Lower lobe of right lung (tissue), 2 donors: ENCODE measurements around the gene MMS19. TPM values are rescaled to one million over a fixed set of nuclear protein-coding genes. Genes with fewer than 3 reads are reported as not detected.

ENCODE experiments used
- ATAC-seq, 2 donors: fragments of 200-7000 bp; cut with Tn5 transposase; one replicate each; pipeline ENCODE4 v1.9.1; 2020 to 2022; ENCODE audit warnings: mild to moderate bottlenecking in 2 of 2, moderate library complexity in 2 of 2
- DNase-seq: peaks from one replicate; pipeline ENCODE4 v3.0.0-alpha.2; 2020
- H3K27ac ChIP-seq: fragments of 200-600 bp; one replicate; pipeline ENCODE4 v1.8.0; 2022
- H3K27me3 ChIP-seq: fragments of 200-600 bp; one replicate; pipeline ENCODE4 v1.8.0; 2022; ENCODE audit warnings: low read depth
- H3K36me3 ChIP-seq: fragments of 200-600 bp; one replicate; pipeline ENCODE4 v1.8.0; 2022; ENCODE audit warnings: mild to moderate bottlenecking
- H3K4me1 ChIP-seq: fragments of 200-600 bp; one replicate; pipeline ENCODE4 v1.8.0; 2022
- H3K4me3 ChIP-seq: fragments of 200-600 bp; one replicate; pipeline ENCODE4 v1.8.0; 2022; ENCODE audit warnings: mild to moderate bottlenecking
- H3K9me3 ChIP-seq: fragments of 200-600 bp; one replicate; pipeline ENCODE4 v1.8.0; 2022
- CTCF ChIP-seq: fragments of 200-600 bp; IDR thresholded peaks from one replicate; pipeline ENCODE4 v1.8.0; 2022; ENCODE audit warnings: antibody characterized with exemption, mild to moderate bottlenecking
- intact Hi-C: fragments of 100-400 bp; cut with DNase I; formaldehyde crosslinking; loops from one replicate; pipeline ENCODE4 v1.11.0; 2022
- total RNA-seq: library from RNA; stranded (reverse); fragmentation: NEBNext Ultra II Directional; extraction: Animal tissue kit (Norgen Biotek cat#: 25700); gene quantifications from one replicate; pipeline ENCODE4 v1.2.1, GENCODE V29; 2021
- donor health status: DM: no; HTN: yes; CAD: no; lungs with severe emphysema.

Gene MMS19
- total RNA-seq, 1 donor from 2014 or later, result 65.5 TPM

- Histone ChIP-seq H3K4me1 (peaks cover 1% of the 10 kb centered on the region), H3K36me3 (no peaks in the 10 kb centered on the region), H3K27me3 (no peaks in the 10 kb centered on the region), H3K9me3 (no peaks in the 10 kb centered on the region), H3K27ac (no peak overlapping the region), H3K4me3 (no peak overlapping the region)
- no peak for TF ChIP-seq CTCF
- intact Hi-C loops, result no loop called here
- ATAC-seq (no peak), DNase-seq (no peak)
Measured at GRCh38 chr10:97412891-97413304, 85.3 kb downstream of the MMS19 start.

- peaks cover 13% of the 10 kb centered on the region for H3K4me1 ChIP-seq
- intact Hi-C loops, result no loop called here
- no peak for TF ChIP-seq CTCF
- no peaks in the 10 kb centered on the region for H3K9me3 ChIP-seq
- no peak overlapping the region for H3K4me3 ChIP-seq
- DNase-seq (no peak), ATAC-seq (no peak)
- no peaks in the 10 kb centered on the region for H3K36me3 ChIP-seq
- H3K27me3 ChIP-seq, result no peaks in the 10 kb centered on the region
- no peak overlapping the region for H3K27ac ChIP-seq
Measured at GRCh38 chr10:97411406-97411805, 86.8 kb downstream of the MMS19 start.

GRCh38 chr10:97408496-97408992 is 89.7 kb downstream of the MMS19 start:
- no peak for TF ChIP-seq CTCF
- Histone ChIP-seq H3K4me1 (peaks cover 13% of the 10 kb centered on the region), H3K27ac (peak overlapping the region; percentile 60), H3K9me3 (no peaks in the 10 kb centered on the region), H3K4me3 (no peak overlapping the region), H3K36me3 (no peaks in the 10 kb centered on the region), H3K27me3 (no peaks in the 10 kb centered on the region)
- intact Hi-C loops, result no loop called here
- ATAC-seq, result peak; percentile 34 to 37
- no peak for DNase-seq

Other genes with a start within 250 kb of the MMS19 start
- gene ARHGAP19, start 205.8 kb downstream of the MMS19 start, total RNA-seq, result 15.4 TPM
- gene FRAT1, start 179.2 kb downstream of the MMS19 start, total RNA-seq, result 15.1 TPM
- 27.5 TPM for gene FRAT2, start 163.7 kb downstream of the MMS19 start, total RNA-seq
- gene RRP12, start 97.1 kb downstream of the MMS19 start, total RNA-seq, result 24.0 TPM
- gene PGAM1, start 72.2 kb downstream of the MMS19 start, total RNA-seq, result 133 TPM
- 31.0 TPM for gene EXOSC1, start 52.4 kb downstream of the MMS19 start, total RNA-seq
- 56.5 TPM for gene ZDHHC16, start 52.2 kb downstream of the MMS19 start, total RNA-seq
- gene UBTD1, start 502 bp upstream of the MMS19 start, total RNA-seq, result 37.7 TPM
- 0.35 TPM for gene ANKRD2, start 74.4 kb upstream of the MMS19 start, total RNA-seq
- 1.1 TPM for gene HOGA1, start 86.0 kb upstream of the MMS19 start, total RNA-seq
- gene C10orf62, start 91.3 kb upstream of the MMS19 start, total RNA-seq, result not detected
- 5.4 TPM for gene MORN4, start 135.1 kb upstream of the MMS19 start, total RNA-seq
- gene PI4K2A, start 142.2 kb upstream of the MMS19 start, total RNA-seq, result 29.7 TPM
- 22.6 TPM for gene AVPI1, start 188.8 kb upstream of the MMS19 start, total RNA-seq
- gene MARVELD1, start 215.3 kb upstream of the MMS19 start, total RNA-seq, result 36.5 TPM
- gene ZFYVE27, start 238.7 kb upstream of the MMS19 start, total RNA-seq, result 28.3 TPM